ENCODE data around the gene XPR1.

- no peak for TF ChIP-seq CTCF (IDR thresholded peaks at IDR 0.05)
- TF ChIP-seq POLR2A (IDR thresholded peaks at IDR 0.05): no peak
Observed at GRCh38 chr1:180929389-180929788, 297.6 kb downstream of the XPR1 start.

Measured in uterus (tissue), 2 donors.